NCI-H1694 treated with DMSO at 0.1 percent for 48 hours (cell line): Measurements from ENCODE around the gene BDP1.
"Not testable (repeated sequence)": the region's sequence is repeated elsewhere in the genome, so short reads cannot be mapped to it uniquely, and the experiment has no call there.

Source experiments
- DNase-seq: peaks from one replicate; lab custom pipeline; 2025; lab: John Stamatoyannopoulos, UW

Gene BDP1

DNA sequence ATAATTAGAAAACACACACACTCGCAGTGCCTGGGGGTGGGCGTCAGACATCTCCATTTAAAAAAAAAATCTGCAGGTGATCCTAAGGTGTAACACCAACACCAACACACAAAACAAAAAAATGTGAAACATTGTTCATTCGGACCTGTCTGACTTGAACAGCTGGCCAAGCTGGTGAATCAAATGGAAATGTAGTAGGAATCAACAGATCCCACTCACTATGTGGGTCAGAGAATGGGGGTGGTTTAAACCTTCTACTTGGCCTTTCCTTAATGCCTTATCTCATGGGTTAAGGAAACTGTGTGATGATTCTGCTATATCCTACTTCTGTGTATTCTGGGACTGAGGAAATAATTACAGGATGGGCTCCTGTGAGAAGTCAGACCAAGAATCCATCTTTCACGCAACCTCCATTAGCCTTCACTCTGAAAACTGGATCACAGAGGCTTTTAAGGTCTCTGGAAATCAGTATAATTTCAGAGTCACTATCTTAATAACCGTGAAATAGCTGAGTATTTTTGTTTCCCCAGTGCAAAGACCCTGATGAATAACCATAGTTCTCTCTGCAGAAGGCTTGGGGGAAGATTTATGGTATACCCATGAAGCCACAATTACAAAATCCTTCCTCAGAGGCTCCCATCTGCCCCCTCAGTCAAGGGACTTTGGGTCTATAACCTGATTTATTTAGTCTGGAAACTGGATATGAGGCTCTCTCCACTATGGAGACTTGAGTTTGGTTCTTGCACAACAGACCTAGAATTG is 114.5 kb downstream of the BDP1 start:
- DNase-seq, result no peak

DNA sequence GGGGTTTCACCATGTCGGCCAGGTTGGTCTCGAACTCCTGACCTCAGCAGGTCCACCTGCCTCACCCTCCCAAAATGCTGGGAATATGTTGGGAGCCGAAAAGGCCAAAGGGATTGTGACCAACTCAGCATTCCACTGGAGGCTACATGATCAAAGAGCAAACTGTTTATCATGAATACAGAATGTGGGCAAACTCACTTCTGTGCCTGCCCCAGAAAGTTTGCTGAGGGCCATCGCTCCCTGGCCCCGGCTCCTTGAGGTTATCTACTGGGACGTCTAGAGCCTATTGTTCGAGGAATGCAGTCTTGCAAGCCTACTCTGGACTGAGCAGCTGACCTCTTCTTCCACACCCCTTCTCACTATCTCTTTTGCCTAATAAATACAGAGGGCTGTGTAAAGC is 116.4 kb downstream of the BDP1 start:
- not testable (repeated sequence) for DNase-seq

DNA sequence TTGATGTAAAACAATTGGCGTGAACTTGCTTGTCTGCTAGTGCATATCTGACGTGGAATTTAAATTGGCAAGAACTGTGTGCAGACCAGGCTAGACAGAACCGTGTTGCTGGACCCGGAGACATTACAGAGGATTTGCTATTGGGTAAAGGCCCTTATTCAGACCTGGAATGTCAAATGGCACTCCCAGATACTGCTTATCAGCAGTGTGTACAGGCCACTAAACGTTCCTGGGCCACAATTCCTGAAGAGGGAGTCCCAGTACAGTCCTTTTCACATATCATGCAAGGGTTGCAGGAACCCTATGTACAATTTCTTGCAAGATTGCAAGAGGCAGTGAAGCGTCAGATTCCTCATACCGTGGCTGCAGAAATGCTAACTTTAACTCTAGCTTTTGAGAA is 118.1 kb downstream of the BDP1 start:
- no peak for DNase-seq

DNA sequence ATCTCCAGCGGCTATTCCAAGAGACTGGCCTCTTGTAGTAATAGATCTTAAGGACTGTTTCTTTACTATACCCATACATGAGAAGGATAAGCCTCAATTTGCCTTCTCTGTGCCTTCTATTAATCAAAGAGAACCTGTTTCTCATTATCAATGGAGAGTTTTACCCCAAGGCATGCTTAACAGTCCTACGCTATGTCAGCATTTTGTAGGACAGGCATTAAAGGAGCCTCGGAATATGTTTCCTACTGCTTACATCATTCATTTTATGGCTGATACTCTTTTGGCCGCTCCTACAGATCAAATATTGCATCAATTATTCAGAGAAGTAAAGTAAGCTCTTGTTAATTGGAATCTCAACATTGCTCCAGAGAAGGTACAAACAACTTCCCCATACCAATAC is 120.1 kb downstream of the BDP1 start:
- not testable (repeated sequence) for DNase-seq

DNA sequence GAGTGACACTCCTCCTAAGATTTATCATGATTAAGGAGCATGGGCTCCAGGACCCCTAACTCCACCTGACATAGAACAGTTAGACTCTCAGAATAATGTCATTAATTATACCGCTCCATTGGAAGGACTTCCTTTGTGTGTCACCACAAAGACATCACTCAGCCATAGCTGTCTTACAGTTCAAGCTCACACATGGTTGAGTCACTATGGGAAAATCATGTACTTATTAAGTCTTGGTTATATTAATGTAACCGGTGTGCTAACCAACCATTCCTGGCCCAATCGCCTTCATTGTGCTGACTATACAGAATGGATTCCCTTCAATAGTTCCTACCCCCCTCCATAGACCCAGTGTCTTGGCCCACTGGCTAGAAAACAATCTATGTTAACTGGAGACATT is 120.8 kb downstream of the BDP1 start:
- no peak for DNase-seq

DNA sequence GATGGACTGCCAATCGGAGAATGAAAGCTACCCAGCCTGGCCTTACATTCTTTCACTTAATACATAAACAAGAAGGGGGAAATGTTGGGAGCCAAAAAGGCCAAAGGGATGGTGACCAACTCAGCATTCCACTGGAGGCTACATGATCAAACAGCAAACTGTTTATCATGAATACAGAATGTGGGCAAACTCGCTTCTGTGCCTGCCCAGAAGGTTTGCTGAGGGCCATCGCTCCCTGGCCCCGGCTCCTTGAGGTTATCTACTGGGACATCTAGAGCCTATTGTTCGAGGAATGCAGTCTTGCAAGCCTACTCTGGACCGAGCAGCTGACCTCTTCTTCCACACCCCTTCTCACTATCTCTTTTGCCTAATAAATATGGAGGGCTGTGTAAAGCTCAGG is 122.4 kb downstream of the BDP1 start:
- not testable (repeated sequence) for DNase-seq

DNA sequence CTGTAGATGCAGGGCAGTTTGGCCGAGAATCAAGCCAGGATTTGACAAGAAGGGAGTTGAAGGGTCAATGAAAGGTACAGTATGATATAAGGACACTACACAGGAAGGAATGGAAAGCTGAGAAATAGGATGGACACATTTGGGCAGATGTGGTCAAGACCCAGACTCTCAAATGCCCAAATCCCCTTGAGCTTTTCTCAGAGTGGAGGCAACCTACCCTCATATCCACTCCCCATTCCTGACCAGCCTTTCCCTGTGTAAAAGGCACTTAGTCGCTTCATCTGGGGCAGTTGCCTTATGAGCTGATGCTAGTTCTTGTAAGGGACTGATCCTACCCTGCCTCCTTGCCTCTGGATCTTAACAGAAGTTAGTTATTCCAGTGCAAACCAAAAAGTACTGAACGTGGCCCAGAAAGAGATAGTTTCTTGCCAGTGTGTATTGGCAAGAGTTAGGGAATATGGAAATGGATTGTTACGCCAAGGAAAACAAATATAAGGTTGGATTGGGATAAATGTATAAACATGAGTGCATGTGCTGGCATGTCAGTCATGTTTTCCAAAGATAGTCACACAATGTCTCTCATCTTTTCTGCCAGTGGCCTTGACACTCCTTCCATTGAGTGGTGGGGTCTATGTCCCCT is 127.6 kb downstream of the BDP1 start:
- DNase-seq, result no peak

DNA sequence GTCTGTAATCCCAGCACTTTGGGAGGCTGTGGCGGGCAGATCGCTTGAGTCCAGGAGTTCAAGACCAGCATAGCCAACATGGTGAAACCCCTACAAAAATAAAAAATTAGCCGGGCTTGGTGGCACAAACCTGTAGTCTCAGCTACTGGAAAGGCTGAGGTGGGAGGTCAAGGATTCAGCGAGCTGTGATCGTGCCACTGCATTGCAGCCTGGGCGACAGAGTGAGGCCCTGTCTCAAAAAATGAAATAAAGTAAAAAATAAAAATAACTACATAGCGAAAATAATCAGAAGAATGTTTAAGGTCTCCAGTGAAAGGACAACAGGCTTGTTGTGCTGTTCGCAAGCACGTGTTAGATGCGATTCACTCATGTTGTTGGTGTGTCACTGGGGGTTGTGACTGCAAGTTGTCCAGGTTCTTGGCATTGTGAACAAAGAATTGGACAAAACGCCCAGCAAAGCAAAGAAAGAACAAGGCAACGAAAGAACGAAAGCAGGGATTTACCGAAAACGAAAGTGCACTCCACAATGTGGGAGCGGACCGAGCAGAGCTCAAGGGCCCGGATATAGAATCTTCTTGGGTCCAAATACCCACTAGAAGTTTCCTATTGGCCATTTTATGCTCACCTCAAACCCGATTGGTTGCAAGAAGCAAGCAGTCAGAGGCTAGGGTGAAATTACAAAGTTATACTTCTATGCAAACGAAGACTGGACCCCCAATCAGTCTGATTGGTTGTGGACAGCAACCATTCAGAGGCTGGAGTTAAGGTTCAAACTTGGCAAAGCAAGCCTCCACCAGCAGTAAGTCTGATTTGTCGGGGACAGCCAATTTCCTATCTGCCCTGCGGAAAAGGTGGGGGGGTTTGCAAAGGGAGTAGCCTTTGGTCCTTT is 130.8 kb downstream of the BDP1 start:
- DNase-seq, result no peak

DNA sequence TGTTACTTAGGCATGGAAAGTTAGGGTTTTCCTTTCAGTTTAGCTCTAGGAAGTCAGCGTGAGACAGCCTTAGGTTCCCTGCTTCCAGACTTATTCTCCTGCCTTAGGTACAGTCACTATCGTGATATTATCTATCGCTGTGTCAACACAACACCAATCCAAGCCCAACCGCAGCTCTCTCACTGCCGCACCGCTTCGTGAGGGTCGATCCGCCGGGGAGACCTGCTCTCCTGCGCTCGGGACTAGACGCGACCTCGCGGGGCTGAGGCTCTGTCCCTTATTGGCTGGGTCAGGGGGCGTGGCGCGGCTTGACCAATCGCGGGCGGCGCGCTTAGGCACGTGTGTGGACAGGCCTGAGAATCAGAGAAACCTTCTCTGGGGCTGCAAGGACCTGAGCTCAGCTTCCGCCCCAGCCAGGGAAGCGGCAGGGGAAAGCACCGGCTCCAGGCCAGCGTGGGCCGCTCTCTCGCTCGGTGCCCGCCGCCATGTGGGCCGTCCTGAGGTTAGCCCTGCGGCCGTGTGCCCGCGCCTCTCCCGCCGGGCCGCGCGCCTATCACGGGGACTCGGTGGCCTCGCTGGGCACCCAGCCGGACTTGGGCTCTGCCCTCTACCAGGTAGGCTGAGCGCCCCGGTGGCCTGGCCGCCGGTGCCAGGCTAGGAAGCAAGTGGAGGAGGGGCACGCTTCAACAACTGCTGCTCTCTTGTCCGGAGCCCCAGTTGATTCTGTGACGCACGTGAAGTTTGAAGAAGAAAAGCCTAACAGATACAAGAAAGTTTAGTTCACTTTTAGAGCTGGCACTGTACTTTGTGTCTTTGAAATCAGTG is 131.7 kb downstream of the BDP1 start, which contains the start of gene MCCC2:
Gene MCCC2 (plus strand): TSS at position 400 of the 825 bp plus-strand sequence. CDS start 86 bp downstream, at position 486.
- peak; percentile 81 for DNase-seq

DNA sequence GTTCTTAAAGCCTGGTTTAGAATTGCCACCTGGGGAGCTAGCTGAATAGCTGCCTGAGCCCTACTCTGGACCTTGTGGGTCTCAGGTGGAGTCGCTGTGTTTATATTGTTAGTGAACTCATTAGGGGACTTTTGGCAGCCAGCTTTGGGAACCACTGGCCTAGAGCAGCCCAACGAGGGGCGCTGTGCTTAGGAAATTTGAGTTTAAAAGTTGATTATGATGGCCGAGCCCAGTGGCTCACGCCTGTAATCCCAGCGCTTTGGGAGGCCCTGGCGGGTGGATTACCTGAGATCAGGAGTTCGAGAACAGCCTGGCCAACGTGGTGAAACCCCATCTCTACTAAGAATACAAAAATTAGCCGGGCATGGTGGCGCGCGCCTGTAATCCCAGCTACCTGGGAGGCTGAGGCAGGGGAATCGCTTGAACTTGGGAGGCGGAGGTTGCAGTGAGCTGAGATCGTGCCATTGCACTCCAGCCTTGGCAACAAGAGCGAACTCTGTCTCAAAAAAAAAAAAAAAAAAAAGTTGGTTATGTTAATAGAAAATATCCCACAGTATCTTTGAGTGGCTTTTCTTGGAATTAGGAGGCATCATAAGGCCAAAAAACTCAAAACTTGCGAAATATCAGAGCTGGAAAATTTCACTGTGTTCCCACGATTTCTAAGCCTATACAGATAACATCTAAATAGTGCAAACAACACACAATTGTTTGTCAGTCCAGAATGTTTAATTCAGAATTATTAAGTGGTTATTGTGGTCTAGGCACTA is 132.5 kb downstream of the BDP1 start:
- no peak for DNase-seq

DNA sequence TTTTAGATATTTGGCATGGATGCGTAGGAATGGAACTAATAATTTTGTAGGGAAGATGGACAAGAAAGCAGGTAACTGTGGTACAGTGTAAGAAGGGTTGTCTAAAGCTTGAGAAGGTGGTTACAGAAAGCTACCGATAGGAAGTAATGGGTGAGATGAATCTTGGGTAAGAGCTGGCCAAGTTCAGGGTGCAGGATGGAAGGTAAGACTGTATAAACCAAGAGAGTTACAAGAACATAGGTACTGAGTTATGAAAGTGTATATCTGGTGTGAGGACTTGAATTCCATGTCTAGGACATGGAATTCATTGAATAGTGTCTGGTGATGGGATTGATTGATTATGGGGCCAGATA is 133.1 kb downstream of the BDP1 start:
- no peak for DNase-seq

DNA sequence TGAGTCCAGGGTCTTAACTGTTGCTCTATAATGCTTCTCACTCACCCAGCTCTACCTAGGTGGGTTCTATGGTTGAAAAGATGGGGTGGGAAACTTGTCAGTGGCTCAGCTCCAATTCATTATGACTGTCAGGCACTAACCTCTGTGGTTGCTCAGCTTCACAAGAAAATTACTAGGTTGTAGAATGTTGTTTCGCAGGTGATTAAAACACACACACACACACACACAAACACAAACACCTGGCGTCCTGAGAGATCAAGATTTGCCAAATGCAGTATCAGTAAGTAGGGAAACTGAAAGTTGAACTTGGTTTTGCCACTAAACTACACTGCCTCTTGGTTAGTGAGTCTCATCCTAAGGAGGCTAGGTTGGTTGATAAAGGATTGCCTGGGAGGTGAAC is 134.5 kb downstream of the BDP1 start:
- no peak for DNase-seq

DNA sequence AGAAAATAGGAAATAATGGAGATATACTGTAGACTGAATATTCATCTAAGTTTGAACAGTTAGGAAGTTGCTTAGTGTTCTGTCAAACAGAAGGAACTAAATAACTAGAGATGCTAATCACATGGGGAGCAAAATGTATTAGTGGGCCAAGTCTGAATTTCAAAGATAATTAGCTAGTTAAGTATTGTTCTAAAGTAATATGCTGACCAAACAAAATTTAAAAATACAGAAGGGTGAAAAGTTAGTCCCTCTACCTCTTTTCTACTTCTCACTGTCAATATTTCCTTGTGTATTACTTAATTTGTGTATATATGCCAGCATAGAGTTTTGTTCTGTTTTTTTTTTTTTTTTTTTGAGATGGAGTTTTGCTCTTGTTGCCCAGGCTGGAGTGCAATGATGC is 135.6 kb downstream of the BDP1 start:
- no peak for DNase-seq

DNA sequence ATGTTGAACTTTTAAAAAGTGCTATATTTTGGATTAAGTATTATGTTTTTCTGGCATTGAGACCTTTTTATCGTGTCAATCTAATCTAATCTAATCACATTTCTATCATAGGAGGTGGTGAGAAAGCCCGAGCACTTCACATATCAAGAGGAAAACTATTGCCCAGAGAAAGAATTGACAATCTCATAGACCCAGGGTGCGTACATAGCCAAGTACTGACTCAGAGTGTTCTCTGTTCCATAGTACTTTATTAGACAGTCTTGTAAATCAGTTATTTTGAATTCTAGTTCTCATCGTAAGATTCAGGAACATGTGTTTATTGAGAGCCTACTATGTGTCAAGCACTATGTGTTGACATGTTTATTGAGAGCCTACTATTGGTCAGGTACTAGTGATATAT is 140.7 kb downstream of the BDP1 start:
- DNase-seq, result no peak

DNA sequence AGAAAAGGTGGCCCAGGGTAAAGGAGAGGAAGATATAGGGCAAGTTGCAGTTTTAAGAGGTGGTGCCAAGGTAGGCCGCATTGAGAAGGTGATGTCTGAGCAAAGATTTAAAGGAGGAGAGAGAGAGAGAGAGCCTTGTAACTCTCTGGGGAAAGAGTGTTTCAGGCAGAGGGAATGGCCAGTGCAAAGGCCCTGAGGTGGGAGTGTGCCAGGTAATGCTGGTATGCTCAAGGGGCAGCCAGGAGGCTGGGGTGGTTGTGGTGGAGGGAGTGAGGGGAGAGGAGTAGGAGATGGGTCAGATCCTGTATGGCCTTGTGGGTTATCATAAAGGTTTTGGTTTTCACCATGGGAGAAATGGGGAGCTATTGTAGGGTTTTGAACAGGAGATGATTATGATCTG is 141.6 kb downstream of the BDP1 start:
- no peak for DNase-seq

DNA sequence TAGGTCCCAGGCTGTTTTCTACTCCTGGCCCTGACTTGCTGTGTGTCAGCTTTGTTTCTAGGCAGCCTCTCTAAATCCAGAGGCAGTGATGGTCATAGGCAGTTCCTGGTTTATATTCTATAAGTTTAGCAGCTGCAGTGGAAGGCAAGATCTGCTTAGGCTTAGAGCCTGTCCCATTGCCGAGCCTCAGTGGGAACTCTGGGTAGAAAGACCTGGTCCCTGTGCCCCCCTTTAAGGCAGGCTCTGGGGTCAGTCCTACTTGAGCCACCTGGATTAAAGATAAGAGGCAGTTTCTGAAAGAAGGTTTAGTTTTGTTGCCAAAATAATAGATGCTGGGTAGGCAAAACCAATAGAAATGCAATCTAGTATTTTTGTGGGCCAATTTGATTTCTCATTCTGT is 145.3 kb downstream of the BDP1 start:
- no peak for DNase-seq

DNA sequence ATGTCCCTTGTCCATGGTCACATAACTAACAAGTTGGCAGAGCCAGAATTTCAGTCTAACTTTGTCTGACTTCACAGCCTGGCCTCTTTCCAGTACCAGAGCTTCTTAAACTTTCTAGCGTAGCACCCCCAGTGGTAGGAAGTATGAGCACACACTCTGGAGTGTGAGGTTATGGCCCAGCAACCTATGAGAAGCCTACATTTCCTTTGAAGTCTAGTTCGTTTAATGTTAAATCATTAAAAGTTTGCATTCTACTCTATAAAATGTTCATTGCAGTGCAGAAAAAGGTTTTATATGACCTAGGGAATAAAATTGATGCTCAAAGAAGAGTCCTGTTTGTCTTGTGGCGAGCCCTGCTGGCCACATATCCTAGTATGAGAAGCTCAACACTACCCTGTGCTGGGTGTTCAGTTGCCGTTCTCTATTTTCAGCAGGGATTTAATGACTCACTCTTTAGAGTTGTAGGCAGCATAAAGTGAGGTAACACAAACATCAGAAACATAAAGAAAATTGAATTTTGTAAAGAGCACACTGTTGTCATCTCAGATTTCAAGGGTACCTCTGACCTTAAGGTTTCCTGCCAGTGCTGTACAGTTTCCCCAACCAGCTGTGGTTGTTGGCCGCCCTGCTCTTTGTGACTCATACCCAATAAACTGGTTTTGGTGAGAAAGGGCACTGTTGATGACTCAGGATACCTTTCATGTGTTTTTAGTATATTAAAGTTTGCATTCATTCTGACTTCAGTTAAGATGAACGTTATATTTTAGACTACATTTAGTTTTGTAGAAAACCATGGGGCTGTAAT is 146.0 kb downstream of the BDP1 start:
- DNase-seq, result peak; percentile 8

DNA sequence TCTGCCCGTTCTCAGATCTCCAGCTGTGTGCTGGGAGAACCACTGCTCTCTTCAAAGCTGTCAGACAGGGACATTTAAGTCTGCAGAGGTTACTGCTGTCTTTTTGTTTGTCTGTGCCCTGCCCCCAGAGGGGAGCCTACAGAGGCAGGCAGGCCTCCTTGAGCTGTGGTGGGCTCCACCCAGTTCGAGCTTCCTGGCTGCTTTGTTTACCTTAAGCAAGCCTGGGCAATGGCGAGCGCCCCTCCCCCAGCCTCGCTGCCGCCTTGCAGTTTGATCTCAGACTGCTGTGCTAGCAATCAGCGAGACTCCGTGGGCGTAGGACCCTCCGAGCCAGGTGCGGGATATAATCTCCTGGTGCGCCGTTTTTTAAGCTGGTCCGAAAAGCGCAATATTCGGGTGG is 154.5 kb downstream of the BDP1 start:
- DNase-seq, result not testable (repeated sequence)

DNA sequence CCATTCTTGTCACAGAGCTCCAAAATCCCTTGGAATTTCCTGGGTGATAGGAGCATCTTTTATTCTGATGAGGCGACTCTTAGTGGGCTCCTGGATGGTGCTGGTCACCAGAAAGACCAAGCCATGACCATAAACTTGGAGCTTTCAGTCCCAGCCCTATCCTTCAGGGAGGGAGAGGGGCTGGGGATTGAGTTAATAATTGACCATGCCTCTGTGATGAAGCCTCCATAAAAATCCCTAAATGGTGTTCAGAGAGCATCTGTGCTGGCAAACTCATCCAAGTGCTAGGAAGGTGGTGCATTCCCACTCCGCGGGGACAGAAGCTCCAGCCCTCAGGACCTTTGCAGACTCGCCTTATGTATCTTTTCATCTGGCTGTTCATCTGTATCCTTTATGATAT is 160.4 kb downstream of the BDP1 start:
- DNase-seq, result no peak
